ENCODE results near the gene NCKAP5.

Gene NCKAP5

GRCh38 chr2:132949108-132949507, 619.2 kb downstream of the NCKAP5 start:
- no peak for DNase-seq (ENCODE audit: low read depth, low spot score)

GRCh38 chr2:132948211-132948610, 620.1 kb downstream of the NCKAP5 start:
- DNase-seq (ENCODE audit: low read depth, low spot score) = no peak

GRCh38 chr2:132943829-132944228, 624.4 kb downstream of the NCKAP5 start:
- no peak for DNase-seq (ENCODE audit: low read depth, low spot score)

GRCh38 chr2:132941296-132942020, 626.8 kb downstream of the NCKAP5 start:
- no peak for DNase-seq (ENCODE audit: low read depth, low spot score)

- no peak for DNase-seq (ENCODE audit: low read depth, low spot score)
Observed at GRCh38 chr2:132937629-132938028, 630.6 kb downstream of the NCKAP5 start.

GRCh38 chr2:132936791-132937190, 631.5 kb downstream of the NCKAP5 start:
- no peak for DNase-seq (ENCODE audit: low read depth, low spot score)

- DNase-seq (ENCODE audit: low read depth, low spot score) = no peak
Observed at GRCh38 chr2:132936261-132936660, 632.0 kb downstream of the NCKAP5 start.

- no peak for DNase-seq (ENCODE audit: low read depth, low spot score)
Observed at GRCh38 chr2:132929786-132930185, 638.5 kb downstream of the NCKAP5 start.

- DNase-seq (ENCODE audit: low read depth, low spot score) = no peak
Observed at GRCh38 chr2:132923787-132924186, 644.5 kb downstream of the NCKAP5 start.

- no peak for DNase-seq (ENCODE audit: low read depth, low spot score)
Observed at GRCh38 chr2:132915812-132916549, 652.3 kb downstream of the NCKAP5 start.

- no peak for DNase-seq (ENCODE audit: low read depth, low spot score)
Observed at GRCh38 chr2:132911726-132912724, 656.2 kb downstream of the NCKAP5 start.

GRCh38 chr2:132910432-132910831, 657.8 kb downstream of the NCKAP5 start:
- DNase-seq (ENCODE audit: low read depth, low spot score) = no peak

- DNase-seq (ENCODE audit: low read depth, low spot score) = no peak
Observed at GRCh38 chr2:132909427-132909826, 658.8 kb downstream of the NCKAP5 start.

- no peak for DNase-seq (ENCODE audit: low read depth, low spot score)
Observed at GRCh38 chr2:132904142-132904842, 664.0 kb downstream of the NCKAP5 start.

GRCh38 chr2:132902626-132903025, 665.6 kb downstream of the NCKAP5 start:
- no peak for DNase-seq (ENCODE audit: low read depth, low spot score)

- DNase-seq (ENCODE audit: low read depth, low spot score) = no peak
Observed at GRCh38 chr2:132901661-132902060, 666.6 kb downstream of the NCKAP5 start.

- DNase-seq (ENCODE audit: low read depth, low spot score) = no peak
Observed at GRCh38 chr2:132897111-132897510, 671.2 kb downstream of the NCKAP5 start.

GRCh38 chr2:132896073-132896472, 672.2 kb downstream of the NCKAP5 start:
- DNase-seq (ENCODE audit: low read depth, low spot score) = no peak

- no peak for DNase-seq (ENCODE audit: low read depth, low spot score)
Observed at GRCh38 chr2:132891498-132891897, 676.8 kb downstream of the NCKAP5 start.

- DNase-seq (ENCODE audit: low read depth, low spot score) = no peak
Observed at GRCh38 chr2:132886574-132886973, 681.7 kb downstream of the NCKAP5 start.

- DNase-seq (ENCODE audit: low read depth, low spot score) = no peak
Observed at GRCh38 chr2:132884705-132885104, 683.6 kb downstream of the NCKAP5 start.
